GM12878 (cell line): ENCODE results near the gene RHBG. TPM values are rescaled to one million over a fixed set of nuclear protein-coding genes. Genes with fewer than 3 reads are reported as not detected.

Experiments
- ATAC-seq: fragments of 200-7000 bp; cut with Tn5 transposase; 3 replicates; pipeline ENCODE4 v1.9.1; 2020; ENCODE audit warnings: mild to moderate bottlenecking, moderate library complexity
- BruUV-seq: library from RNA; stranded (reverse); fragments of 400-500 nt; replicated peaks from 2 replicates; lab custom pipeline; 2021; lab: Mats Ljungman, UMichigan
- CTCF ChIA-PET: fragments of 300-600 bp; sonication (Branson Sonifier 250); formaldehyde crosslinking; extraction: SDS; loops from one replicate; lab custom pipeline; 2021; ENCODE audit warnings: inconsistent platforms; lab: Yijun Ruan, JAX
- POLR2A ChIA-PET: fragments of 350-600 bp; formaldehyde crosslinking; extraction: SDS; loops from one replicate; lab custom pipeline; 2021; ENCODE audit warnings: inconsistent platforms; lab: Charles Lee
- RAD21 ChIA-PET: fragments of 300-600 bp; sonication (Branson Sonifier 250); formaldehyde crosslinking; loops from one replicate; lab custom pipeline; 2023; ENCODE audit warnings: antibody characterized with exemption; ENCODE audit not compliant: unreplicated experiment; lab: Charles Lee
- SMC1A ChIA-PET: fragments of 300-600 bp; sonication (Branson Sonifier 250); formaldehyde crosslinking; loops from one replicate; lab custom pipeline; 2023; ENCODE audit not compliant: unreplicated experiment, uncharacterized antibody; lab: Charles Lee
- DNase-seq: peaks from one replicate; pipeline ENCODE4 v3.0.0-alpha.2; 2011; ENCODE audit warnings: low read depth, low spot score
- FAIRE-seq: peaks from 3 replicates; lab custom pipeline; 2011; peaks lifted over from hg19 to GRCh38; lab: Jason Lieb, UNC
- H2AFZ ChIP-seq: 2 replicates; pipeline ENCODE4 v1.6.0; 2011; ENCODE audit warnings: low read depth, low read length, control low read depth; ENCODE audit not compliant: control insufficient read depth
- H3K27ac ChIP-seq: 2 replicates; pipeline ENCODE4 v1.5.1; 2011; ENCODE audit warnings: control low read depth; ENCODE audit not compliant: control insufficient read depth, insufficient read depth
- H3K27me3 ChIP-seq, 2 experiments: replicated peaks in 1 of 2; 2 replicates each; pipeline versions ENCODE4 v1.6.0 to v1.6.1; 2011; ENCODE audit warnings: low read length in 1 of 2; ENCODE audit not compliant: control insufficient read depth in 2 of 2, insufficient read depth in 2 of 2
- H3K36me3 ChIP-seq, 2 experiments: 2 replicates each; pipeline ENCODE4 v1.5.1; 2011; ENCODE audit warnings: low read length in 1 of 2; ENCODE audit not compliant: control insufficient read depth in 2 of 2, insufficient read depth in 2 of 2
- H3K4me1 ChIP-seq: 2 replicates; pipeline ENCODE4 v1.6.1; 2011; ENCODE audit warnings: mild to moderate bottlenecking, low read length, moderate library complexity, mixed read lengths; ENCODE audit not compliant: control insufficient read depth, insufficient read depth
- H3K4me2 ChIP-seq: 2 replicates; pipeline ENCODE4 v1.6.0; 2011; ENCODE audit warnings: control low read depth; ENCODE audit not compliant: control insufficient read depth, insufficient read depth
- H3K4me3 ChIP-seq: fragments of 200-600 bp; sonication (generic); 2 replicates; pipeline ENCODE4 v1.5.1; 2016
- H3K79me2 ChIP-seq: 2 replicates; pipeline ENCODE4 v1.6.0; 2011; ENCODE audit warnings: low read length; ENCODE audit not compliant: control insufficient read depth, insufficient read depth
- H3K9ac ChIP-seq: 2 replicates; pipeline ENCODE4 v1.8.0; 2011; ENCODE audit warnings: low read length, control low read depth, mixed read lengths; ENCODE audit not compliant: control insufficient read depth, insufficient read depth
- H3K9me3 ChIP-seq: replicated peaks from 3 replicates; pipeline ENCODE4 v1.5.1; 2011; ENCODE audit warnings: mild to moderate bottlenecking, low read length; ENCODE audit not compliant: control insufficient read depth, insufficient read depth
- H4K20me1 ChIP-seq: 2 replicates; pipeline ENCODE4 v1.6.0; 2011; ENCODE audit not compliant: control insufficient read depth, insufficient read depth
- MAX ChIP-seq: IDR thresholded peaks from 2 replicates; pipeline ENCODE4 v1.6.1; 2012; ENCODE audit warnings: low read depth, low read length, improper control_type of control experiment
- SMAD1 ChIP-seq: fragments of 450-650 bp; IDR thresholded peaks from 2 replicates; pipeline ENCODE4 v1.6.1; 2018; ENCODE audit warnings: mild to moderate bottlenecking, low read depth; ENCODE audit not compliant: partially characterized antibody
- USF2 ChIP-seq: IDR thresholded peaks from 2 replicates; pipeline ENCODE4 v1.6.1; 2011; ENCODE audit warnings: low read depth, low read length, improper control_type of control experiment, borderline replicate concordance
- WGBS: methylation state at CpG from one replicate; pipeline ENCODE4 v1.1.6; 2016; ENCODE audit warnings: low lambda C conversion rate; ENCODE audit not compliant: insufficient replicate concordance, insufficient coverage; ENCODE audit errors: missing lambda C conversion rate; 5-methylcytosine and 5-hydroxymethylcytosine counted together
- in situ Hi-C: fragments of 300-500 bp; cut with MboI; formaldehyde crosslinking; loops from 9 replicates; pipeline ENCODE4 v1.14.3; 2018; ENCODE audit warnings: mixed read lengths
- intact Hi-C: fragments of 100-400 bp; cut with micrococcal nuclease; formaldehyde crosslinking; loops from one replicate; pipeline ENCODE4 v1.14.2; 2022; ENCODE audit not compliant: unreplicated experiment
- polyA plus RNA-seq, 11 experiments: library from polyadenylated mRNA; depleted of rRNA in 4 of 11; unstranded in 6 of 11; stranded (reverse) in 5 of 11; fragments of >200 nt; fragmentation: Nextera tagmentation in 4 of 11; fragmentation: Illumina TruSeq in 1 of 11; extraction: Ambion mirVana in 4 of 11; extraction: Trizol in 1 of 11; gene quantifications; 1 replicate in 1 of 11; 2 replicates in 10 of 11; pipeline versions ENCODE4 v1.2.1 to v1.2.3, GENCODE V29; 2011 to 2016; ENCODE audit warnings: inconsistent platforms in 2 of 11, missing spikeins in 2 of 11, low read depth in 1 of 11
- total RNA-seq, 4 experiments: library from RNA; depleted of rRNA in 3 of 4; stranded (reverse); fragments of >200 nt in 3 of 4; fragmentation: Illumina TruSeq in 1 of 4; extraction: Trizol in 1 of 4; gene quantifications; 2 replicates each; pipeline versions ENCODE4 v1.2.1 to v1.2.3, GENCODE V29; 2013 to 2021

The RHBG gene
- total and polyA plus RNA-seq, 10 of the 15 experiments (the other 5 are each of a cell fraction or from before 2014, with no cell fraction given) = not detected

GRCh38 chr1:156399355-156400125 lies 30.5 kb downstream of the RHBG start:
- Histone ChIP-seq H3K9me3 (no peaks in the 10 kb centered on the region), H2AFZ (no peak overlapping the region), H3K79me2 (no peaks in the 10 kb centered on the region), H3K36me3 (no peaks in the 10 kb centered on the region)
- DNase-seq = no peak
- BruUV-seq = no TSS peak
- 50% methylated on average over 10 of the region's 10 CpGs for WGBS
- TF ChIP-seq USF2 (no peak), SMAD1 (no peak), MAX (no peak)
- TF ChIP-seq, all 136 proteins: peak for 0
- Histone ChIP-seq H3K4me1 (no peaks in the 10 kb centered on the region; the same call in 1 of the 2 replicates), H3K4me2 (no peak overlapping the region), H3K27me3 (no peaks in the 10 kb centered on the region; a peak in 1 of 4 replicates), H3K27ac (no peak overlapping the region), H4K20me1 (no peaks in the 10 kb centered on the region), H3K9ac (no peak overlapping the region), H3K4me3 (no peak overlapping the region)
- FAIRE-seq (no peak), ATAC-seq (no peak)
- intact Hi-C loops = no loop called here
- in situ Hi-C loops = no loop called here
- RAD21 ChIA-PET = no interaction called here
- CTCF ChIA-PET = interaction anchor here (2.5 kb wide), 1 partner anchor 14 kb away, joined by 12 read pairs; no protein-coding TSS in a partner anchor
- POLR2A ChIA-PET = interaction anchor here (1.2 kb wide), 1 partner anchor 14 kb away, joined by 3 read pairs; no protein-coding TSS in a partner anchor
- SMC1A ChIA-PET = no interaction called here
